HG03159 (cell line): Measurements from ENCODE around the gene MAP4.
"Not testable (repeated sequence)": the region's sequence is repeated elsewhere in the genome, so short reads cannot be mapped to it uniquely, and the experiment has no call there.

Source experiments
- ATAC-seq: cut with Tn5 transposase; IDR thresholded peaks from one replicate; pipeline ENCODE4 v1.9.1; 2021; ENCODE audit warnings: mild to moderate bottlenecking, moderate library complexity; ENCODE audit not compliant: unreplicated experiment

MAP4 gene

DNA sequence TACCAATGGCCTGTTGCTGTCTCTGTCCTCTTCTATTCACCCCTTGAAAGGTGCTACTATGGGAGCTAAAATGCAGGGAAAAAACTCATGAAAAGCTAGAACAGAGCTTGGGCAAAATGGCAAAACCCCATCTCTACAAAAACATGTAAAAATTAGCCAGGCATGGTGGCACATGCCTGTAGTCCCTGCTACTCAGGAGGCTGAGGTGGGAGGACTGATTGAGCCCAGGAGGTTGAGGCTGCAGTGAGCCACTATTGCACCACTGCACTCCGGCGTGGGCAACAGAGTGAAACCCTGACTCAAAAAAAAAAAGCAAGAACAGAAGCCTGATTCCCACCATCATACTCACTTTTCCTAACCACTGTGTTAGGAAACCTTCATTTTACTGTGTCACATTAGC lies 1.9 kb downstream of the MAP4 start:
- no peak for ATAC-seq

DNA sequence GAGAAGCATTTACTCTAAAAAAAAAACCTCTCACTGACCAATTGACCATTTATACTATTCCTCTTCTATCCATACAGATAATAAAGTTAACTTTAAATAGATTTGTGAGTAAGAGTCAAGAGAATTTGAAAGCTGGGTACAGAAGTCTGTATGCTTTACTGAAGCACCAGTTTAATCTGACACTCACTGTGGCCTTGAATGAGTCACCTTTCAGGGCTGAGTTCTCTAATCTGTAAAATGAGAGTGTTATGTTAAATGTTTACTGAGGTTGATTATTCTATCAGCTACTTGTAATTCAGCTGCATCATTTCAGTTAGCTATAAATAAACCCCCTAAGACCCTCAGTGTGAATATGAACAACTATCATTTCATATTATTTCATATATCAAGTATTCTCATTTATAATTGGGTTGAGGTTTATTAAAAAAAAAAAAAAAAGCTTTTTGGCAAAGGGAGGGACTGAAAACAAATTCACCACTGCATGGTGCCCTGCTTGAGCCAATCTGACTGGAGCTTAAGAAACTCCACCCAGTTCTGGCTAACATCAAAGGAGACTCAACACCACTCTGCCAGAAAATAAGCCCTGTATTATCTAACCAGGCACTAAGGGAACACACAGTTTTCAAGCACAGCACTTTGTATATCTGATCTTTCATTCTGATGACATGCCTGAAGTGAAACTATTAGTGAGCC lies 2.8 kb downstream of the MAP4 start:
- ATAC-seq: no peak

DNA sequence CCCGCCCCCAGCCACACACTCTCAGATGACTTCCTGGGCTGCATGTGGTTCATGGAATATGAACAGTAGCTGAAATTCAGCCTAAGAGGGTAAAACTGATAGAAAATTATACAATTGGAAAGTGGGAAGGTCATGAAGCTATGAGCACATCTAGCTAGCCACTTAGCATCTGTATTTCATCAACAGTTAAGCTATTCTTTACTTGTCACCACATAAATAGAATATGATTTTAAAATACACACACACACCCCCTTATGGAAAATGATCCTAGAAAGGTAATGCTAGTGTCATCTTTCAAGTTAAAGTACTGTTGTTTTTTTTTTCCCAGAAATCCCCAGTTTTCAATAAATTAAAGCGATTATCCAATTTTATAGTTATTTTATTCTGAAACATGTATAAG lies 3.6 kb downstream of the MAP4 start:
- ATAC-seq: no peak

DNA sequence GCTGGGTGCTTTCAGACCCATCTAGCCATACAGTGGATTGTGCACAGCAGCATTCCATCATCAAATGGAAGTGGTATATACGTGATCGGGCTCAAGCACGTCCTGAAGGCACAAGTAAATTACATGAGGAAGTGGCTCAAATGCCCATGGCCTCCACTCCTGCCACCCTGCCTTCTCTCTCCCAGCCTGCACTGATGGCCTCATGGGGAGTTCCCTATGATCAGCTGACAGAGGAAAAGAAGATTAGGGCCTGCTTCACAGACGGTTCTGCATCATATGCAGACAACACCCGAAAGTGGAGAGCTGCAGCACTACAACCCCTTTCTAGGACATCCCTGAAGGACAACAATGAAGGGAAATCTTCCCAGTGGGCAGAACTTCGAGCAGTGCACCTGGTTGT lies 8.2 kb downstream of the MAP4 start:
- not testable (repeated sequence) for ATAC-seq

DNA sequence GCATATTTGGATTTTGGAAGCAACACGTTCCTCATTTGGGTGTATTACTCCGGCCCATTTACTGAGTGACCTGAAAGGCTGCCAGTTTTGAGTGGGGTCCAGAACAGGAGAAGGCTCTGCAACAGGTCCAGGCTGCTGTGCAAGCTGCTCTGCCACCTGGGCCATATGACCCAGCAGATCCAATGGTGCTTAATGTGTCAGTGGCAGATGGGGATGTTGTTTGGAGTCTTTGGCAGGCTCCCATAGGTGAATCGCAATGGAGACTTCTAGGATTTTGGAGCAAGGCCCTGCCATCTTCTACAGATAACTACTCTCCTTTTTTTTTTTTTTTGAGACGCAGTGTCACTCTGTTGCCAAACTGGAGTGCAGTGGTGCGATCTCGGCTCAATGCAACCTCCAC lies 8.9 kb downstream of the MAP4 start:
- ATAC-seq: not testable (repeated sequence)

DNA sequence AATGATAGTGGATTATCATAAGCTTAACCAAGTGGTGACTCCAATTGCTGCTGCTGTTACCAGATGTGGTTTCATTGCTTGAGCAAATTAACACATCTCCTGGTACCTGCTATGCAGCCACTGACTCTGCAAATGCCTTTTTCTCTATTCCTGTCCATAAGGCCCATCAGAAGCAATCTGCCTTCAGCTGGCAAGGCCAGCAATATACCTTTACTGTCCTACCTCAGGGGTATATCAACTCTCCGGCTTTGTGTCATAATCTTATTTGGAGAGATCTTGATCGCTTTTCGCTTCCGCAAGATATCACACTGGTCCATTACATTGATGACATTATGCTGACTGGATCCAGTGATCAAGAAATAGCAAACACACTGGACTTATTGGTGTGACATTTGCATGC lies 9.4 kb downstream of the MAP4 start:
- ATAC-seq: not testable (repeated sequence)

DNA sequence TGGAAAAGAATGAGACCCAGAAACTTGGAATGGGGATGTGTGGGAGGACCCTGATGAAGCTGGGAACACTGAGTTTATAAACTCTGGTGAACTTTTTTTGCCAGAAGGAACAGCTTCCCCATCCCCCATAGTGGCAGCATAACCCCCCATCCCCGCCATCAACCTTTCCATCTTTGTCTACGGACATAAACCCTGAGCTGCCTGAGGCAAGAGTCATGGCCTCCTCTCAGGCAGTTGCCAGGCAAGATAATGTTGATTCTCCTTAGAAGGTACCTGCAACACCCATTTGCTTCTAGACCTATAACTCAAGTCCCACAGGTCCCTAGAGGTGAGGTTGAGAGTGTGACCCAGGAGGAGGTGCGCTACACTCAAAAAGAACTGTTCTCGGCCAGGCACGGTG lies 11.5 kb downstream of the MAP4 start:
- ATAC-seq: no peak

DNA sequence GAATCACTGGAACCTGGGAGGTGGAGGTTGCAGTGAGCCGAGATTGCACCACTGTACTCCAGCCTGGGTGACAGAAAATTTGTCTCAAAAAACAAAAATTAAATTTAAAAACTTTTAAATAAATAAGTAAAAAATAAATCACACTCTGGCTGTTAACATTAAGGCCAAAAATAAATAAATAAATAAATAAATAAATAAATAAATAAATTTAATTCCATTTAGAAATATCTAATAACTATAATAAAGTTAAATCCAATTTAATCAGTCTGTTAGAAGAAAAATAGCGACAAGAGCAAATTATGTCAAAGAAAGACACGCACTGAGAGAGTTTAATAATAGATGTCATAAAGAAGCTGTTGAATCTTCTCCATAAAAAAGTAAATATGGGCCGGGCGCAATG lies 13.4 kb downstream of the MAP4 start:
- no peak for ATAC-seq

DNA sequence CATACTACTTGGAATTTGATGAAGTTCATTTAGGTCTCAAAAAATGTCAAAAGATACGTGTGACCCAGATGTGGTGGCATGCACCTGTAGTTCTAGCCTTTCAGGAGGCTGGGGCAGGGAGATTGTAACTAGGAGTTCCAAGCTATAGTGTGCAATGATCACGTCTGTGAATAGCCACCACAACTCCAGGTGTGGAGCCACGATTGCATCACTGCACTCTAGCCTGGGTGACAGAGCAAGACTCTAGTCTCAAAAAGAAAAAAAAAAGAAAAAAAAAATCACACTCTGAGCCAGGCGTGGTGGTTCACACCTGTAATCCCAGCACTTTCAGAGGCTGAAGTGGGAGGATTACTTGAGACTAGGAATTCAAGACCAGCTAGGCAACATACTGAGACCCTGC lies 14.2 kb downstream of the MAP4 start:
- ATAC-seq: no peak

DNA sequence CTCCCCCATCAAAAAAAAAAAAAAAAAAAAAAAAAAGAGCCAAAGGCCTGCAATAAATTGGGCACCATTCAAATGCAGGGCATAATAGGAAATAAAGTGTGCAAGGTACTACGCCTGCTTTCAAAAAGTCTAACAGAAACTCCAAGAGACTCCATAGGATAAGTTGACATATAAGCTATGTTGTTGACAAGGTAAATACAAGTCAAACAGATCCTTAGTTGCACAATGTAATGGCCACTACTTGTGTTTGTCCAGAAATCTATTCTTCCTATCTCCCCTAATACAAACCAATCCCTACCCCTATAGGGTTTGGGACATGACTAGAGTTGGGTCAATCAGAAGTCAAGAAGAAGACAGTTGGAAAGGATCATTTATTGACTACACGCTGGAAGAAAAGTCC lies 16.0 kb downstream of the MAP4 start:
- no peak for ATAC-seq

DNA sequence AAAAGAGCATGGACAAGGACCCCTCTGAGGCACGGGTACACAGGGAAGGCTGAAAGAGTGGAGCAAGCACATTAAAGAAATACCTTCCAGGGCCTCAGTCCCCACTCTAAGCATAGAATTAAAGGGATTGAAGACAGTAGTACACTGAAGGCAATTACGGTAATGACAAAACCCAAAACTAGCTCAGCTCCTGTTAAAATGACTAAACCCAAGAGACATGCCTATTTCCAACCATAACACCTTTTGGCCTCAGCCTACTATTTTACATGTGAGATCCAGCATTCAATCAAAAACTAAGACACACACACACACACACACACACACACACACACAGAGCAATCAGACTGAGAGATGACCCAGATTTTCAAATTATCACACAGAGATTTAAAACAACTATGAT lies 19.8 kb downstream of the MAP4 start:
- no peak for ATAC-seq

DNA sequence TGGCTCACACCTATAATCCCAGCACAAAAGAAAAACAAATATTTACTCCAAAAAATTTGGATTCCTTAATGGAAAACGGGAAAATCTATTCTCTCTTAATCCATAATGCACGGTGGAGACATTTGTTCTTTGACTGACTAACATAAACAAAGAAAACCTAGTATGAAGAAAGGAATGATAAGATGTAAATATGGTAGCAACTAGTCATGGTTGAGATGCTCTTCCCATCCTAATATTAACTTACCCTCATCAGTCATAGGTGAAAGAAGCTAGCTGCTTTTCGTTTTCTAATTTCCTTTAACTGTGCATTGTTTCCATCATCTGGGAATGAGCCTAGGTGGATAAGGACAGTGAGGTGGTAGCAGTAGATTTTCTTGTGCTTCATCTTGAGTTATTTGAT lies 22.0 kb downstream of the MAP4 start:
- no peak for ATAC-seq

DNA sequence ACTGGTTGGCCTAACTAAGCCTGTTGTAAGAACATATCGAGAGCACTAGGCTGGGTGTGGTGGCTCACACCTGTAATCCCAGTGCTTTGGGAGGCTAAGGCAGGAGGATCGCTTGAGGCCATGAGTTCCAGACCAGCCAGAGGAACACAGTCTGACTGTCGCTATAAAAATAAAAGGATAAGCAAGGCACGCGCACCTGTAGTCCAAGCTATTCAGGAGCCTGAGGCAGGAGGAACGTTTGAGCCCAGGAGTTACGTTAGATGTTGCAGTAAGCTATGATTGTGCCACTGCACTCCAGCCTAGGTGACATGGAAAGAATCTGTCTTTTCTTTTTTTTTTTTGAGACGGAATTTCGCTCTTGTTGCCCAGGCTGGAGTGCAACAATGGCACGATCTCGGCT lies 24.9 kb downstream of the MAP4 start:
- no peak for ATAC-seq

DNA sequence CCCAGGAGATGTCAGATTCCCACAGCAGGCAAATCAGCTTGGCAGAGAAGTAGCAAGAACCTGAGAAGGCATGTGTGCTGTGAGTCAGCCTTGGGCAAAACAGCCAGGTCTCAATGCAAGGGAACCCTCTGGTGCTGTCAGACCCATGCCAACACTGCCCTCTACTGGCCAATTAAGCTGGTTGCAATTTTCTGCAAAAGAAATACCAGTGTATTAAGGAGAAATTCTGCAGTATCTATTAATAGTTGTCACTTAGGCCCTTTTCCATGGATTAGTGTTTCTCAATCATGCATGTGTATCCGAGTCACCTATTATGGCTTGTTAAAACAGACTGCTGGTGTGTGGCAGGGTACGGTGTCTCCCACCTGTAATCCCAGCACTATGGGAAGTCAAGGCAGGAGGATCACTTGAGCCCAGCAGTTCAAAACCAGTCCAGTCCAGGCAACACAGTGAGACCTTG lies 26.2 kb downstream of the MAP4 start:
- no peak for ATAC-seq

DNA sequence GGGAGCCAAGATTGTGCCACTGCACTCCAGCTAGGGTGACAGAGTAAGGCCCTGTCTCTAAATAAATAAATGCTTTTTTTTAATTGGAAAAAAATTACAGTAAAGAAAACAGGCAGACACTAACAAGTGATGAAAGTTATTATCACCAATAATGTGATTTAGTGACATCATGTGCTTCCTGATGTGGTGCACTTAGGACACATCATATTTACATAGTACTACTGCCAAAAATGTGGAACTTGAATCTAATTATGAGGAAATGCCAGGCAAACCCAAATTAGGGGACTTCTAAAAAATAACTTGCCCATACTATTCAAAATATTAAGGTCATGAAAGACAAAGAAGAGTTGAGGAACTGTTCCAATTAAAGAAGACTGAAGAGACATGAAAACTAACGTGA lies 30.8 kb downstream of the MAP4 start:
- ATAC-seq: no peak

DNA sequence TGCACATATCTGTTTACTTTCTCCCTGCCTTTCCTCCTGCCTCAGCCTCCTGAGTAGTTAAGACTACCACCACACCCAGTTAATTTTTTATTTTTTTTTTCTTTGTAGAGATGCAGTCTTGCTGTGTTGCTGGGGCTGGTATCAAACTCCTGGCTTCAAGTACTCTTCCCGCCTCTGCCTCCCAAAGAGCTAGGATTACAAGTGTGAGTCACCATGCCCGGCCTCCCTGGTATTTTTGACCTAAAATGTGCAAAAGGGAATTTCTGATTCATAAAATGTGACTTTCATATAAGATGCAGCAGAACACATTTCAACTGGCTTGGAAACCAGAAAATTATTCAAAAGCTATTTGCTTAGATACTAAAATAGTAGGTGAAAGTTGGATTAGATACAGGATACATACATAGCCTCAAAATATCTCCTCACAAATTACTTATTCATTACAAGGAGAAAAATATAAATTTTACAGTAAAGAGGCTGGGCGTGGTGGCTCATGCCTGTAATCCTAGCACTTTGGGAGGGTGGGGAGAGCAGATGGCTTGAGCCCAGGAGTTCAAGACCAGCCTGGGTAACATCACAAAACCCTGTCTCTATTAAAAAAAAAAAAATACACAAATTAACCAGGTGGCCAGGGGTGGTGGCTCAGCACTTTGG lies 32.0 kb downstream of the MAP4 start:
- ATAC-seq: no peak

DNA sequence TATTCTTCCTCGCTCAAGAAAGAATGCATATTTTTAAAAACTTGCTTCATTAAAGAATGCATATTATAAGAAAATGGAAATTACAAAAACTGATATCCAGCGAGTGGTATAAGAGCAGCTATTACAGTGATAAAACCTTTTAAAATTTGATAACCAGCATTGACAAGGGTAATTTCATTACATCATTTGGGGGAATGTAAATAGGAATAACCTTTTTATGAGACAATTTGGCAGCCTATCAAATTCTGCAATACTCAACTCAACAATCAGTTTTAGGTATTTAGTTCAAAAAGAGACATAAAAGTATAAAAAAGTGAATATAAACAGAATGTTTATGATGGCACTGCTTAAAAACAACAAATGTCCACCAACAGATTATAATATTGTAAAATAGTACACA lies 35.4 kb downstream of the MAP4 start:
- ATAC-seq: no peak

DNA sequence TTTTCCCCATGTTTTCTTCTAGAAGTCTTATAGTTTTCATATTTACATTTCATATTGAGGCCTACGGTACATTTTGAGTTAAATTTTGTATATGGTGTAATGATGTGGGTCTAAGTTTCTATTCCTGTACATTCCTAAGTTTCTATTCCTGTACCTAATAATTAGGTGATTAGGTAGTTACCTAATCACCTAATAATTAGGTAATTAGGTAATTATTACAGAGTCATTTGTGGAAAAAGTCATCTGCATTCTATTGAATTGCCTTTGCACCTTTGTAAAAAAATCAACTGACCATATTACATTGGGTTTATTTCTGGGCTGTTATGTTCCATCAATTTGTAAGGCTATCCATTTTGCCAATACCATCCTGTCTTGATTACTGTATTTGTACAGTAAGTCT lies 37.1 kb downstream of the MAP4 start:
- ATAC-seq: no peak

DNA sequence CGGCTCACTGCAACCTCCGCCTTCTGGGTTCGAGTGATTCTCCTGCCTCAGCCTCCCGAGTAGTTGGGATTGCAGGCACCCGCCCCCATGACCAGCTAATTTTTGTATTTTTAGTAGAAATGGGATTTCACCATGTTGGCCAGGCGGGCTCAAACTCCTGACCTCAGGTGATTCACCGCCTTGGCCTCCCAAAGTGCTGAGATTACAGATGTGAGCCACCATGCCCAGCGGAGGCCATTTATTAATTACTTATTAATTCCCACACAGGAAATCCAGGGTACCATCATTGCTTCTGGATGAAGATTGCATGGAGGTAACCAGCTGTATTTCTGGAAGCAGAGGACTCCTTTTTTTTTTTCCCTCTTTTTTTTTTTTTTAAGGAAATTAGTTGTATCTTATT lies 37.8 kb downstream of the MAP4 start:
- no peak for ATAC-seq

DNA sequence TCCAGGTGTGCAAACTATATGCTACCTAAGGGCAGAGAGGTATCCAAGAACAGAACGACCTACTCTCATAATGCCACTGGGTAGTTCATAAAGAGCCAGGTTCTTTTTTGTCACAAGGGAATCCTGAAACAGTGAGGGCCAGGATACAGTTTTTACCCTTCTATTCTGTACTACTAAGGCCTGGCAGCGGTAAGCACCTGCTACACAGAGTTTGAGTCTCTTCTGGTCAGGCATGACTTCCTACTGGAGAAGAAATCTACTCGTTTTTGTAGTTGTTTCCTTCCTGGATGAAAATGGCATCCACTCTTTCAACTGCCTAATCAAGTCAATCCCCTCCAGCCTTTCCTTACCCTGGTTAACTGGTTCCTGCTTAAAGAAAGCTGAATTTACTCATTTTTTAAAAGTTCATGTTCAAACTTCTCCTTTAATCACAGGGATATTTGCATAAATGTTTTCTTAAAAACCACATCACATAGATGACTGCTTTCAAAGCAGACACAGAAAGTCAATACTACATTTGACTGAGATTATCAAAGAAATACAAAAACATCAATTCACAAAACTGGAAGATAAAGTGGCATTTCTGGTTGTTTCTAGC lies 40.0 kb downstream of the MAP4 start:
- ATAC-seq: no peak

DNA sequence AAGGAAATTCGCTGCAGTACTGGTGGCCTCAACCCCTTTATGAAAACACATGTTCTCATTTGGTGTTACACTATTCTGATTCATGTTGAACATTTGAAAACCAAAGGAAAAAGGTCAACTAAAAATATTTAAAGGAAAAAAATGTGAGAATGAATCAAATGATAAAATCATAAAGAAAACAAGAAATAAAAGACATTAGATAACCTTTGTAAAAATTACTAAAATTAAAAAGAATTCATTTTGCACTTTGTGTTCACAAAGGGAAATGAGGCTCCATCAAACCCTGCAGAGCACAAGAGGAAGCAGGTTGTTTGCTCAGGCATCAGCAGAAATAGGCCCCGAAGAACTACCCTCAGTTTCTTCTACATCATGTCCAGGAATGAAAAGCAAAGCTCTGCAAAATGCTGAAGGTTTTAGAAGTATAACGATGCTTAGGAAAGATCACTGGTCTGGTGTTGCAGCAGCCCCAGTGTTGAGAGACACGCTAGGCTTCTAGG lies 41.2 kb downstream of the MAP4 start:
- no peak for ATAC-seq

DNA sequence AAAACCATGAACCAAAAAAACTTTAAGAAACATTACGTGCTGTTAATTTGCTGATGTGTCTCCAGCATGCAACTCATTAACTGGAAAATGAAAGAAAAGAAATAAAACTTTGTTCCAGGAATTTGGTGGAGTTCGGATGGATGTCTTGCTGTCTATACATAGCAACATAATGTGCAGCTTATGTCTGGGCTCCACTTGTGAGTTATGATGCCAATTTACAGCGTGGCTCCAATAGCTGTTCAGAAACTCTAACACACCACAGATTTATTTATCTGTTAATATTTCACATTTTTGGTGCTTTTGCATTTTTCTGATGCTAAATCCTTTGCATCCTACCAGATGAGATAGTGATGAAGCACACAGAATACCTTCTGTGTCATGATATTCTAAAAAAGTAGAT lies 45.1 kb downstream of the MAP4 start:
- no peak for ATAC-seq
